Heart right ventricle (tissue), 16 donors: Measurements from ENCODE around the gene PRKCI. TPM values are rescaled to one million over a fixed set of nuclear protein-coding genes. Genes with fewer than 3 reads are reported as not detected.
A peak's percentile ranks its signal among the peaks of the same experiment; 100 is the strongest.

ENCODE experiments used
- ATAC-seq, 8 donors: fragments of 200-7000 bp; cut with Tn5 transposase; one replicate each; pipeline ENCODE4 v1.9.1; 2020; ENCODE audit warnings: mild to moderate bottlenecking in 8 of 8, moderate library complexity in 8 of 8, moderate number of reproducible peaks in 1 of 8
- DNase-seq, 2 donors: peaks; one replicate each; pipeline ENCODE4 v3.0.0-alpha.2; 2020
- H3K27ac ChIP-seq, 10 donors: fragments of 200-600 bp; sonication (generic) in 2 of 10; one replicate each; pipeline versions ENCODE4 v1.5.0 to v1.8.0; 2020 to 2022; ENCODE audit warnings: mild to moderate bottlenecking in 3 of 10
- H3K27me3 ChIP-seq, 7 donors: fragments of 200-600 bp; one replicate each; pipeline ENCODE4 v1.8.0; 2021 to 2022; ENCODE audit warnings: mild to moderate bottlenecking in 2 of 7
- H3K36me3 ChIP-seq, 9 donors: fragments of 200-600 bp; sonication (generic) in 1 of 9; one replicate each; pipeline versions ENCODE4 v1.5.0 to v1.8.0; 2020 to 2022; ENCODE audit warnings: mild to moderate bottlenecking in 2 of 9
- H3K4me1 ChIP-seq, 9 donors: fragments of 200-600 bp; sonication (generic) in 1 of 9; one replicate each; pipeline versions ENCODE4 v1.5.0 to v1.8.0; 2020 to 2022; ENCODE audit warnings: mild to moderate bottlenecking in 4 of 9
- H3K4me3 ChIP-seq, 10 donors: fragments of 200-600 bp; sonication (generic) in 2 of 10; one replicate each; pipeline versions ENCODE4 v1.5.0 to v1.8.0; 2020 to 2022; ENCODE audit warnings: mild to moderate bottlenecking in 7 of 10, moderate library complexity in 2 of 10
- H3K9me3 ChIP-seq, 11 donors: fragments of 200-600 bp in 10 of 11; sonication (generic) in 2 of 11; one replicate each; pipeline versions ENCODE4 v1.5.0 to v1.8.0; 2013 to 2022; ENCODE audit warnings: mild to moderate bottlenecking in 2 of 11, control low read depth in 1 of 11, moderate library complexity in 1 of 11
- WGBS, 2 donors: extraction: QIAGEN DNeasy Blood & Tissue Kit; methylation state at CpG; one replicate each; pipeline ENCODE4 v1.1.7; 2013; ENCODE audit warnings: inconsistent platforms in 1 of 2; 5-methylcytosine and 5-hydroxymethylcytosine counted together
- intact Hi-C, 10 donors: fragments of 100-400 bp; cut with DNase I; formaldehyde crosslinking; loops; one replicate each; pipeline versions ENCODE4 v1.11.1 to v1.14.2; 2022
- polyA plus RNA-seq, 2 donors: library from polyadenylated mRNA; stranded (reverse); fragments of 200-250 nt; gene quantifications; one replicate each; pipeline ENCODE4 v1.2.3, GENCODE V29; 2013
- total RNA-seq, 10 donors: library from RNA; stranded (reverse); fragmentation: NEBNext Ultra II Directional in 3 of 10; extraction: Animal tissue kit (Norgen Biotek cat#: 25700) in 3 of 10; gene quantifications; one replicate each; pipeline versions ENCODE4 v1.2.1 to v1.2.4, GENCODE V29; 2021 to 2023
- TF ChIP-seq, protein P1 (sequence below), 9 donors: fragments of 200-600 bp; sonication (generic) in 2 of 9; IDR thresholded peaks; one replicate each; pipeline versions ENCODE4 v1.5.0 to v1.8.0; 2021 to 2022; ENCODE audit warnings: antibody characterized with exemption in 9 of 9, mild to moderate bottlenecking in 5 of 9, moderate library complexity in 1 of 9
- donor health status: Arrhythmogenic right ventricular cardiomyopathy.
- donor health status: ischemic (EF 13 %, LVEDD 7.1; RV severe dilation, severe dysfunction).
- donor health status: healthy with polysubstance abuse.
- donor health status: DM: no; HTN: yes; CAD: no.
- donor health status: DM: no; HTN: no; CAD: no.
- donor health status: ischemic (EF 25% LVEDD 6.9; RV normal size, moderate dysfunction).
- donor health status: ischemic (EF 25% LVEDD 5.7; RV mildly dilated, moderate dysfunction).
- donor health status: healthy.
- donor health status: DM: yes; HTN: yes; CAD: no.
- donor health status: Ischemic cardiomyopathy.
- donor health status: ischemic (EF 35%, LVEDD 5.7; RV mildly dilated, moderate dysfunction).
- donor health status: nonischemic (EF 11% LVEDD 7.7; RV severe dilation, severe dysfunction).
- donor health status: DM: yes; HTN: yes; CAD: no.
- donor health status: PGD.
- donor health status: ischemic (EF 29% LVEDD 5.4; RV normal size, mild dysfunction).
- donor health status: nonischemic (EF 23%, LVEDD 6.1; RV moderate dilation, normal function).

PRKCI gene
- total and polyA plus RNA-seq, 12 donors: 6.5 to 21.0 (median 13.1) TPM

DNA sequence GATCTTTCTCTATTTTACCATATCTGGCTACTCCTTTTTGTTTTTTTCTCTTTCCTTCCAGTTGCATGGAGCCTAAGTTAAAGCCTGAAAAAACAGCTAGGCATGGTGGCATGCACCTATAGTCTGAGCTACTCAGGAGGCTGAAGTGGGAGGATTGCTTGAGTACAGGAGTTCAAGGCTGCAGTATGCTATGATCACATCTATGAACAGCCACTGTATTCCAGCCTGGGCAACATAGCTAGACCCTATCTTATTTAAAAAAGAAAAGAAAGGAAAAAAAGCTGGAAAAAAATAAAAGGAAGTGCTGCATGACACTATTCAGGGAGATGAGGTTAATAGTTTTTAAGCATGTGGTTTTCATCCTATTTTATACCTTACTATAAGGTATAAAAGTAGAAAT is 131.3 kb downstream of the PRKCI start:
- Histone ChIP-seq H3K4me1 (peaks cover 0 to 27% (median 12%) of the 10 kb centered on the region in 9 donors), H3K4me3 (no peak overlapping the region), H3K9me3 (no peaks in the 10 kb centered on the region), H3K27me3 (no peaks in the 10 kb centered on the region), H3K36me3 (no peaks in the 10 kb centered on the region), H3K27ac (no peak overlapping the region)
- ATAC-seq (no peak), DNase-seq (no peak)
- intact Hi-C loops: loop anchor here in 2 of 10 donors (5.0 to 10.0 kb wide), 2 partner anchors 41 to 169 kb away; partner anchors contain the start of gene PHC3 (in 1 of the 2)
- TF ChIP-seq, protein P1, sequence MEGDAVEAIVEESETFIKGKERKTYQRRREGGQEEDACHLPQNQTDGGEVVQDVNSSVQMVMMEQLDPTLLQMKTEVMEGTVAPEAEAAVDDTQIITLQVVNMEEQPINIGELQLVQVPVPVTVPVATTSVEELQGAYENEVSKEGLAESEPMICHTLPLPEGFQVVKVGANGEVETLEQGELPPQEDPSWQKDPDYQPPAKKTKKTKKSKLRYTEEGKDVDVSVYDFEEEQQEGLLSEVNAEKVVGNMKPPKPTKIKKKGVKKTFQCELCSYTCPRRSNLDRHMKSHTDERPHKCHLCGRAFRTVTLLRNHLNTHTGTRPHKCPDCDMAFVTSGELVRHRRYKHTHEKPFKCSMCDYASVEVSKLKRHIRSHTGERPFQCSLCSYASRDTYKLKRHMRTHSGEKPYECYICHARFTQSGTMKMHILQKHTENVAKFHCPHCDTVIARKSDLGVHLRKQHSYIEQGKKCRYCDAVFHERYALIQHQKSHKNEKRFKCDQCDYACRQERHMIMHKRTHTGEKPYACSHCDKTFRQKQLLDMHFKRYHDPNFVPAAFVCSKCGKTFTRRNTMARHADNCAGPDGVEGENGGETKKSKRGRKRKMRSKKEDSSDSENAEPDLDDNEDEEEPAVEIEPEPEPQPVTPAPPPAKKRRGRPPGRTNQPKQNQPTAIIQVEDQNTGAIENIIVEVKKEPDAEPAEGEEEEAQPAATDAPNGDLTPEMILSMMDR (IDR thresholded peaks at IDR 0.05): no peak

DNA sequence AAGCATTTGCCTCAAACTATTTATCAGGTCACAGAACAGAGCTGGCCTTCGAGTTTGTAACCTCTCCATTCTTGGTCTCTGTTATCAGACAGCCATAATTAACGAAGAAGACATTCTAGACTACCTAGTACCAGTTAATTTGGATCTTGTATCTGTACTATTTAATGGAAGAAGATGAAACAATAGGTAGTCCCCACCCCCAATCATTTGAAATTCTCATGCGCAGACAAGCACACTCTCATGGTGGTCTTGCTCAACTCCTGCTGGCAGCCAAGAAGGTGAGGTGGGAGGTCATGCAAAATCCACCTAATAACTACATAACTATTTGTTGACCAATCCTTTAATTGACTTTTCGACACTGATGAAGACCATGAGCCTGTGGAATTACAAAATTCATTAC is 132.5 kb downstream of the PRKCI start:
- TF ChIP-seq, protein P1 (IDR thresholded peaks at IDR 0.05): no peak
- Histone ChIP-seq H3K27me3 (no peaks in the 10 kb centered on the region), H3K9me3 (no peaks in the 10 kb centered on the region), H3K36me3 (peaks cover 0 to 6% (median 0%) of the 10 kb centered on the region in 9 donors), H3K4me1 (peaks cover 0 to 40% (median 23%) of the 10 kb centered on the region in 9 donors), H3K27ac (peak overlapping the region in 1 of 10 donors; percentile 100), H3K4me3 (no peak overlapping the region)
- intact Hi-C loops: loop anchor here in 7 of 10 donors (5.0 to 10.0 kb wide), 3 partner anchors 42 to 172 kb away; partner anchors contain the start of gene PHC3 (in 3 of the 7)
- ATAC-seq: no peak
- DNase-seq: no peak
- 92 to 96% methylated on average over 4 of the region's 4 CpGs for WGBS, 2 donors

Other genes with a start within 250 kb of the PRKCI start
- 1 to 10 TPM in 3 of 10 donors, under 1 TPM in 7; 0.22 to 1.9 (median 0.79) TPM for gene GPR160, start 184.4 kb upstream of the PRKCI start, total RNA-seq
- 1 to 10 TPM; 1.0 to 1.2 TPM for gene GPR160, start 184.4 kb upstream of the PRKCI start, polyA plus RNA-seq
- 10 to 100 TPM; 39.6 to 70.8 (median 56.2) TPM for gene PHC3, start 40.7 kb upstream of the PRKCI start, total RNA-seq
- 1 to 10 TPM; 2.4 to 8.2 TPM for gene PHC3, start 40.7 kb upstream of the PRKCI start, polyA plus RNA-seq
- 10 to 100 TPM; 17.7 to 32.1 (median 24.9) TPM for gene SKIL, start 135.3 kb downstream of the PRKCI start, total RNA-seq
- 10 to 100 TPM in 1 of 2 donors, 1 to 10 TPM in 1; 4.9 to 10.2 TPM for gene SKIL, start 135.3 kb downstream of the PRKCI start, polyA plus RNA-seq
- 1 to 10 TPM; 1.6 to 3.9 (median 2.8) TPM for gene CLDN11, start 196.4 kb downstream of the PRKCI start, total RNA-seq
- 1 to 10 TPM; 1.6 to 3.2 TPM for gene CLDN11, start 196.4 kb downstream of the PRKCI start, polyA plus RNA-seq